Endothelial cell of umbilical vein (primary cell): Measurements from ENCODE around the gene RC3H1. TPM values are rescaled to one million over a fixed set of nuclear protein-coding genes. Genes with fewer than 3 reads are reported as not detected.

ENCODE experiments used
- BruUV-seq: library from RNA; stranded (reverse); fragments of 400-500 nt; replicated peaks from 2 replicates; lab custom pipeline; 2021; lab: Mats Ljungman, UMichigan
- CTCF ChIA-PET: fragments of 300-600, 350-600 bp; sonication (Branson Sonifier 250); formaldehyde crosslinking; loops from one replicate; lab custom pipeline; 2021; ENCODE audit warnings: antibody characterized with exemption, inconsistent platforms; lab: Charles Lee
- POLR2A ChIA-PET: fragments of 300-600, 350-600 bp; sonication (Branson Sonifier 250); formaldehyde crosslinking; loops from one replicate; lab custom pipeline; 2021; ENCODE audit warnings: antibody characterized with exemption, inconsistent platforms; lab: Charles Lee
- DNase-seq: peaks from one replicate; pipeline ENCODE4 v3.0.0-alpha.2; 2011; ENCODE audit warnings: low read depth, low spot score
- FAIRE-seq: peaks from 2 replicates; lab custom pipeline; 2011; peaks lifted over from hg19 to GRCh38; lab: Jason Lieb, UNC
- H2AFZ ChIP-seq: 2 replicates; pipeline ENCODE4 v1.6.0; 2012; ENCODE audit warnings: low read depth, low read length, control low read depth, inconsistent platforms
- H3K27ac ChIP-seq: 2 replicates; pipeline ENCODE4 v1.5.1; 2011; ENCODE audit warnings: low read depth, mild to moderate bottlenecking, control low read depth, low read length, moderate library complexity; ENCODE audit not compliant: insufficient read depth
- H3K27me3 ChIP-seq, 2 experiments: 2 replicates each; pipeline versions ENCODE4 v1.6.0 to v1.6.1; 2011; ENCODE audit warnings: low read length in 2 of 2, mixed read lengths in 1 of 2; ENCODE audit not compliant: control insufficient read depth in 2 of 2, insufficient read depth in 2 of 2
- H3K36me3 ChIP-seq, 2 experiments: 2 replicates in 1 of 2; 3 replicates in 1 of 2; pipeline ENCODE4 v1.5.1; 2011; ENCODE audit warnings: low read length in 2 of 2, mild to moderate bottlenecking in 1 of 2, moderate library complexity in 1 of 2; ENCODE audit not compliant: control insufficient read depth in 2 of 2, insufficient read depth in 2 of 2; ENCODE audit errors: extremely low read depth in 1 of 2
- H3K4me1 ChIP-seq: 3 replicates; pipeline ENCODE4 v1.5.1; 2011; ENCODE audit warnings: mild to moderate bottlenecking, low read length; ENCODE audit not compliant: control insufficient read depth, insufficient read depth; ENCODE audit errors: extremely low read depth
- H3K4me2 ChIP-seq: 2 replicates; pipeline ENCODE4 v1.6.1; 2011; ENCODE audit warnings: low read length, control low read depth, mixed read lengths; ENCODE audit not compliant: insufficient read depth
- H3K4me3 ChIP-seq, 3 experiments: fragments of 200-600 bp in 1 of 3; sonication (generic), shearing (Covaris generic) in 1 of 3; replicated peaks in 1 of 3; 2 replicates each; pipeline ENCODE4 v1.5.1; 2011 to 2016; ENCODE audit warnings: control low read depth in 3 of 3, low read length in 3 of 3, mild to moderate bottlenecking in 2 of 3, inconsistent platforms in 1 of 3, low read depth in 1 of 3, moderate library complexity in 1 of 3; ENCODE audit not compliant: insufficient read depth in 1 of 3
- H3K79me2 ChIP-seq: 2 replicates; pipeline ENCODE4 v1.6.0; 2012; ENCODE audit warnings: low read length, inconsistent platforms; ENCODE audit not compliant: control insufficient read depth, insufficient read depth
- H3K9ac ChIP-seq: replicated peaks from 2 replicates; pipeline ENCODE3; 2011; ENCODE audit warnings: low read length, control low read depth; ENCODE audit not compliant: insufficient read depth; ENCODE audit errors: extremely low read depth
- H3K9me1 ChIP-seq: replicated peaks from 3 replicates; pipeline ENCODE4 v1.6.0; 2011; ENCODE audit warnings: mild to moderate bottlenecking, low read length; ENCODE audit not compliant: control insufficient read depth, insufficient read depth; ENCODE audit errors: extremely low read depth
- H3K9me3 ChIP-seq: replicated peaks from 2 replicates; pipeline ENCODE4 v1.5.1; 2012; ENCODE audit warnings: low read length, inconsistent platforms; ENCODE audit not compliant: control insufficient read depth, insufficient read depth
- H4K20me1 ChIP-seq: replicated peaks from 2 replicates; pipeline ENCODE3; 2011; ENCODE audit warnings: mild to moderate bottlenecking, low read length; ENCODE audit not compliant: control insufficient read depth, insufficient read depth; ENCODE audit errors: extremely low read depth
- EZH2 ChIP-seq: IDR thresholded peaks from 2 replicates; pipeline ENCODE4 v1.6.1; 2012; ENCODE audit warnings: borderline replicate concordance, low read depth, mild to moderate bottlenecking, moderate library complexity, low read length, inconsistent platforms; ENCODE audit not compliant: severe bottlenecking
- FOS ChIP-seq: IDR thresholded peaks from 2 replicates; pipeline ENCODE4 v1.6.1; 2011; ENCODE audit warnings: mild to moderate bottlenecking, low read length, moderate library complexity, borderline replicate concordance; ENCODE audit not compliant: insufficient read depth
- GATA2 ChIP-seq: IDR thresholded peaks from 2 replicates; pipeline ENCODE4 v1.7.0; 2011; ENCODE audit warnings: low read depth, mild to moderate bottlenecking, moderate library complexity, mixed read lengths, low read length; ENCODE audit not compliant: insufficient read length, insufficient read depth
- JUN ChIP-seq: IDR thresholded peaks from 2 replicates; pipeline ENCODE4 v1.6.1; 2011; ENCODE audit warnings: borderline replicate concordance, low read depth; ENCODE audit not compliant: insufficient read length, insufficient read depth
- MYC ChIP-seq: IDR thresholded peaks from one replicate; pipeline ENCODE4 v1.6.1; 2011; ENCODE audit warnings: mild to moderate bottlenecking, low read depth, low read length
- POLR2A ChIP-seq: IDR thresholded peaks from 2 replicates; pipeline ENCODE4 v1.6.1; 2012; ENCODE audit warnings: low read depth, mild to moderate bottlenecking, control low read depth, low read length
- POLR2AphosphoS5 ChIP-seq: IDR thresholded peaks from 2 replicates; pipeline ENCODE4 v1.6.1; 2012; ENCODE audit warnings: low read depth, mild to moderate bottlenecking, control low read depth, low read length, moderate library complexity; ENCODE audit not compliant: insufficient read depth
- dilution Hi-C: fragments of 300-500 bp; cut with MboI; formaldehyde crosslinking; loops from one replicate; pipeline ENCODE4 v1.15.0; 2019; ENCODE audit warnings: low sequenced_read_pairs; ENCODE audit not compliant: extremely low pct_ligation_motif_present
- intact Hi-C: fragments of 100-400 bp; cut with micrococcal nuclease; formaldehyde crosslinking; loops from one replicate; pipeline ENCODE4 v1.10.0; 2022
- polyA plus RNA-seq, 4 experiments: library from polyadenylated mRNA; depleted of rRNA in 3 of 4; stranded (reverse) in 3 of 4; unstranded in 1 of 4; fragments of >200 nt; gene quantifications; 2 replicates each; pipeline versions ENCODE4 v1.2.1 to v1.2.3, GENCODE V29; 2011 to 2012; ENCODE audit warnings: missing spikeins in 1 of 4
- total RNA-seq: library from RNA; stranded (reverse); gene quantifications from 2 replicates; pipeline ENCODE4 v1.2.3, GENCODE V29; 2021
- TF ChIP-seq, protein P1 (sequence below): IDR thresholded peaks from 2 replicates; pipeline ENCODE4 v1.6.1; 2011; ENCODE audit not compliant: insufficient read depth, insufficient read length
- TF ChIP-seq, protein P2 (sequence below), 2 donors: IDR thresholded peaks; 1 replicate in 1 of 2; 2 replicates in 1 of 2; pipeline ENCODE4 v1.5.1; 2011; ENCODE audit warnings: low read length in 2 of 2, mild to moderate bottlenecking in 2 of 2, moderate library complexity in 2 of 2, control low read depth in 1 of 2, inconsistent platforms in 1 of 2, low read depth in 1 of 2; ENCODE audit not compliant: insufficient read depth in 1 of 2; ENCODE audit errors: extremely low read depth in 1 of 2

RC3H1 gene
- total and polyA plus RNA-seq, 2 donors (not counting 3 experiments of a cell fraction or from before 2014, with no cell fraction given), result 7.0 to 41.4 TPM

- H3K27me3 ChIP-seq, result no peaks in the 10 kb centered on the region
- no TSS peak for BruUV-seq
- no peak overlapping the region for H3K27ac ChIP-seq
- H3K36me3 ChIP-seq, result no peaks in the 10 kb centered on the region
- intact Hi-C loops (loop anchor here (5.0 to 10.0 kb wide), 3 partner anchors 309 to 1116 kb away; partner anchors contain the start of genes KLHL20 and PRDX6), dilution Hi-C loops (no loop called here)
- TF ChIP-seq GATA2 (no peak), JUN (no peak), POLR2A (no peak), FOS (no peak), EZH2 (no peak), POLR2AphosphoS5 (no peak), MYC (no peak)
- TF ChIP-seq, protein P1, sequence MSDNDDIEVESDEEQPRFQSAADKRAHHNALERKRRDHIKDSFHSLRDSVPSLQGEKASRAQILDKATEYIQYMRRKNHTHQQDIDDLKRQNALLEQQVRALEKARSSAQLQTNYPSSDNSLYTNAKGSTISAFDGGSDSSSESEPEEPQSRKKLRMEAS, result no peak
- TF ChIP-seq, protein P2, sequence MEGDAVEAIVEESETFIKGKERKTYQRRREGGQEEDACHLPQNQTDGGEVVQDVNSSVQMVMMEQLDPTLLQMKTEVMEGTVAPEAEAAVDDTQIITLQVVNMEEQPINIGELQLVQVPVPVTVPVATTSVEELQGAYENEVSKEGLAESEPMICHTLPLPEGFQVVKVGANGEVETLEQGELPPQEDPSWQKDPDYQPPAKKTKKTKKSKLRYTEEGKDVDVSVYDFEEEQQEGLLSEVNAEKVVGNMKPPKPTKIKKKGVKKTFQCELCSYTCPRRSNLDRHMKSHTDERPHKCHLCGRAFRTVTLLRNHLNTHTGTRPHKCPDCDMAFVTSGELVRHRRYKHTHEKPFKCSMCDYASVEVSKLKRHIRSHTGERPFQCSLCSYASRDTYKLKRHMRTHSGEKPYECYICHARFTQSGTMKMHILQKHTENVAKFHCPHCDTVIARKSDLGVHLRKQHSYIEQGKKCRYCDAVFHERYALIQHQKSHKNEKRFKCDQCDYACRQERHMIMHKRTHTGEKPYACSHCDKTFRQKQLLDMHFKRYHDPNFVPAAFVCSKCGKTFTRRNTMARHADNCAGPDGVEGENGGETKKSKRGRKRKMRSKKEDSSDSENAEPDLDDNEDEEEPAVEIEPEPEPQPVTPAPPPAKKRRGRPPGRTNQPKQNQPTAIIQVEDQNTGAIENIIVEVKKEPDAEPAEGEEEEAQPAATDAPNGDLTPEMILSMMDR (IDR thresholded peaks at IDR 0.05; ENCODE audit: extremely low read depth in 1 of 2, insufficient read depth in 1 of 2, low read depth in 1 of 2, low read length in 2 of 2), result no peak
- peaks cover 37% of the 10 kb centered on the region for H3K79me2 ChIP-seq
- H3K4me2 ChIP-seq, result peak overlapping the region; percentile 90
- H3K4me1 ChIP-seq, result peaks cover 22% of the 10 kb centered on the region
- FAIRE-seq, result no peak
- DNase-seq, result peak; percentile 64
- peak overlapping the region; percentile 78 for H2AFZ ChIP-seq
- CTCF ChIA-PET, result no interaction called here
- H4K20me1 ChIP-seq, result peaks cover 6% of the 10 kb centered on the region
- POLR2A ChIA-PET, result no interaction called here
- H3K9me3 ChIP-seq, result no peaks in the 10 kb centered on the region
- no peaks in the 10 kb centered on the region for H3K9me1 ChIP-seq
- no peak overlapping the region for H3K9ac ChIP-seq
- no peak overlapping the region for H3K4me3 ChIP-seq
These were observed 1.3 kb upstream of the RC3H1 start for GRCh38 chr1:174023440-174023839.
